ENCODE data around the gene PRPF39.

DNA sequence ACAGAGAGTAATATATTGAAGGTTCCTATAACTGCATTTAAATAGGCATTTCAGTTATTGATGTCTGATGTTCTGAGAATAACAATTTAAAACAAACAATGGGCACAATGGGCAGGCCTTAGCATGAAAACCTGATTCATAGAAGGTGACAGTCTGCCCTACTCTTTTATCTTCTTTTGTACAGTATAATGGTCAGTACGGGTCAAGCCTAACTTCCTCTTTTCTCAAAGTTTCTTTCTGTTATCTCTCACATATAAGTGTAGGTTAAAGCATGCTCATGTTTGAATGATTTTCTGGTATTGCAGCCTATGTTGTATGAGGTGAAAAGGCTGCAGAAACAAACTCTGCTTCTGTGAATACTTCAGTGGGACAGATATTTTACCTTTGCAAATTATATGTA lies 36.2 kb downstream of the PRPF39 start:
- TF ChIP-seq POLR2A (IDR thresholded peaks at IDR 0.05): no peak
- TF ChIP-seq, protein P1, sequence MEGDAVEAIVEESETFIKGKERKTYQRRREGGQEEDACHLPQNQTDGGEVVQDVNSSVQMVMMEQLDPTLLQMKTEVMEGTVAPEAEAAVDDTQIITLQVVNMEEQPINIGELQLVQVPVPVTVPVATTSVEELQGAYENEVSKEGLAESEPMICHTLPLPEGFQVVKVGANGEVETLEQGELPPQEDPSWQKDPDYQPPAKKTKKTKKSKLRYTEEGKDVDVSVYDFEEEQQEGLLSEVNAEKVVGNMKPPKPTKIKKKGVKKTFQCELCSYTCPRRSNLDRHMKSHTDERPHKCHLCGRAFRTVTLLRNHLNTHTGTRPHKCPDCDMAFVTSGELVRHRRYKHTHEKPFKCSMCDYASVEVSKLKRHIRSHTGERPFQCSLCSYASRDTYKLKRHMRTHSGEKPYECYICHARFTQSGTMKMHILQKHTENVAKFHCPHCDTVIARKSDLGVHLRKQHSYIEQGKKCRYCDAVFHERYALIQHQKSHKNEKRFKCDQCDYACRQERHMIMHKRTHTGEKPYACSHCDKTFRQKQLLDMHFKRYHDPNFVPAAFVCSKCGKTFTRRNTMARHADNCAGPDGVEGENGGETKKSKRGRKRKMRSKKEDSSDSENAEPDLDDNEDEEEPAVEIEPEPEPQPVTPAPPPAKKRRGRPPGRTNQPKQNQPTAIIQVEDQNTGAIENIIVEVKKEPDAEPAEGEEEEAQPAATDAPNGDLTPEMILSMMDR (IDR thresholded peaks at IDR 0.05): no peak

Measured in ovary (tissue), 3 donors.